ENCODE data around the gene ZNF785.
"Not testable (repeated sequence)": the region's sequence is repeated elsewhere in the genome, so short reads cannot be mapped to it uniquely, and the experiment has no call there.

Gene ZNF785

DNA sequence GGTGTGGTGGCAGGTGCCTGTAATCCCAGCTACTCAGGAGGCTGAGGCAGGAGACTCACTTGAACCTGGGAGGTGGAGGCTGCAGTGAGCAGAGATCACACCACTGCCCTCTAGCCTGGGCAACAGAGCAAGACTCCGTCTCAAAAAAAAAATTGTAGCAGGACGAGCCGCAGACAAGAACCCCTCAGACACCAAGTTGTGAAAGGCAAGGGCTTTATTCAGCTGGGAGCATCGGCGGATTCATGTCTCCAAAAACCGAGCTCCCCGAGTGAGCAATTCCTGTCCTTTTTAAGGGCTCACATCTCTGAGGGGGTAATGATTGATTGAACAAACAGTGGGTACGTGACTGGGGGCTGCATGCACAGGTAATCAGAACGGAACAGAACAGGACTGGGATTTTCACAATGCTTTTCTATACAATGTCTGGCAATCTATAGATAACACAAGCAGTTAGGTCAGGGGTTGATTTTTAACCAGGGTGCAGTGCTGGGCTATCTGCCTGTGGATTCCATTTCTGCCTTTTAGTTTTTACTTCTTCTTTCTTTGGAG lies 44.5 kb downstream of the ZNF785 start:
- not testable (repeated sequence) for DNase-seq

DNA sequence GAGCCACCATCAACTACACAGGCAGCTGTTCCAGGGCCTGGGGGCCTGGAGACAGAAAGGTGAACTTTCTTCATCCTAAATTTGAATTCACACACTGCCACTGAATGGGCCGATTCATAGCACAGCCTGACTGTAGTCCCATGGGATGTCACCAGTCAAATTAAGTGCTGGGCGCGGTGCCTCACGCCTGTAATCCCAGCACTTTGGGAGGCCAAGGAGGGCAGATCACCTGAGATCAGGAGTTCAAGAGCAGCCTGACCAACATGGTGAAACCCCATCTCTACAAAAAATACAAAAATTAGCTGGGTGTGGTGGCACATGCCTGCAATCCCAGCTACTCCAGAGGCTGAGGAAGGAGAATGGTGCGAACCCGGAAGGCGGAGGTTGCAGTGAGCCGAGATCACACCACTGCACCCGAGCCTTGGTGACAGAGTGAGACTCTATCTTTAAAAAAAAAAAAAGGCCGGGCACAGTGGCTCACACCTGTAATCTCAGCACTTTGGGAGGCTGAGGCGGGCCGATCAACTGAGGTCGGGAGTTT lies 45.4 kb downstream of the ZNF785 start:
- not testable (repeated sequence) for DNase-seq

DNA sequence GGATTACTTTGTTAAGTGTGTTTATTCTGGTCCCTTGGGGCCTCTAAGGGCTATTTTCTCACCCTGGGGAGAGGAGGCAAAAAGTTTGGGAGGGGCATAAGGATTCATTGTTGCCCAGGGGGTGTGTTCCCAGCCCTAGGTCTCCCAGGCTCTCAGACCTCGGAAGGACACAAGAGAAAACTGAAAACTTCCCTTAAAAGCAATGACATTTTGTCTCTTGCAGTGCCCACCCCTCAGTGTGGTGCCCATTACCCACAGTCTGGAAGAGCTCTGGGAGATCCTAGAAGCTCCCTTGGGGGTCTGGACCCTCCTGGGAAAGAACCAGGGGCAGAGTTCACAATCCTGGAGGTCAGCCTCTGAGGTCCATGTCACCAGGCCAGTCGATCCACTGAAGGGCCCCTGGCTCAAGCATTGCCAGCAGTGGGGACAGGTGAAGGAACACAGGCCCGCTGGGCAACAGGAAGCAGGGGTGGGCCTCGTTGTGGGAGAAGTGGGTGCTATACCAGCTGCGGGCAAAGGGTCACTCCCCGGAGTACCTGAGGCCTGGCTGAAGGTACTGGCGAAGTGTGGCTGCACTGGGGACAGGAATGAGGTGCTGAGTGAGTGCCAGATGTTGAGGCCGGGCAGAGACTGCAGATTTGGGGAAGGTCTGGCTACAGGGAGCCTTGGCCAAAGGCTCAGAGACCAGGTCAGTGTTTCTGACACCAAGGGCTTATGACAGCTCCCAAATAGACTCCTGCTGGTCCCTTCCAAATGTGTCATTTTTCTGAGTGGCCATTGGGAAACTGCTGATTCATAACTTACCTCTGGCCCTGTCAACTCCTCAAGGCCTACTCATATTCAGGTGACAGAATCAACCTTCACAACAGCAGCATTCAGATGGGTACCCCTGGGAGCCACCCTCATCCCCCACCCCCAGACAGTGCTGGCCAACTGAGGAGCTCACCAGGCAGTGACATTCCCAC lies 46.2 kb downstream of the ZNF785 start:
- no peak for DNase-seq

DNA sequence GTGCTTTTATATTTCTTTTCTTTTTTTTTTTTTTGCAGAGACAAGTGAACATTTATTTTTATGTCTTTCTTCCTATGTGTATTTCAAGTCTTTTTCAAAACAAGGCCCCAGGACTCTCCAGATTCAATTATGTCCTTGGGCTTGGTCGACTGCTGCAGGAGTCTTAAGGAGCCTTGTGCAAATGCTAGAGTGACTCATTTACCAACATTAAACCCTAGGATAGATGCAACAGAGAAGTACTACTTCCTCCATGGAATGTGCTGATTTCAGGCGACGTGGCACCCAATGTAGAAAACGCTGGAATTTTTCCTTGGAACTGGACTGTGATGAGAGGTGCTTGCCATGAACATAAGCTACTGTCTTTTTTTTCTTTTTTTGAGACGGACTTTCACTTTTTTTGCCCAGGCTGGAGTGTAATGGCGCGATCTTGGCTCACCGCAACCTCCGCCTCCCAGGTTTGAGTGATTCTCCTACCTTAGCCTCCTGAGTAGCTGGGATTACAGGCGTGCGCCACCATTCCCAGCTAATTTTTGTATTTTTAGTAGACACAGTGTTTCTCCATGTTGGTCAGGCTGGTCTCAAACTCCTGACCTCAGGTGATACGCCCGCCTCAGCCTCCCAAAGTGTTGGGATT lies 49.0 kb downstream of the ZNF785 start:
- not testable (repeated sequence) for DNase-seq

DNA sequence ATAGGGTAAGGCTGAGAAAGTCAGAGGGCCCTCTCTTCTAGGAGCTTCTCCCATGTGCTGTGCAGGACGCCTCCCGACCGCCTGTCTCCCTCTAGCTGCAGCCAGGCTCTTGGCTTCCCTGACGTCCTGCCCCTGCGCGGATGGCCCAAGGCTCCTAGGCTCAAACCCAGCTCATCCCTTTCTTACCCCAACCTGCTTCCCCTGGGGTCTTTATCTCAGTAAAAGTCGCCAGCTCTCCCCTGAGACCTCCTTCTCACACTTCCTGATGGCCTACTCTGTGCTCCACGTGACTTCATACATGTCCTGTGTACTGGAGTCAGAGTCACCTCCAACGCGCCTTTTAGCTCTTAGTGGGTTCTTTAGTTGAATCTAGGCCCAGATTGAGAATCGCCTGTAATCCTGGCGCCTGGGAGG lies 49.7 kb downstream of the ZNF785 start:
- DNase-seq, result peak in 40 of 58 donors; percentile 6 to 57 (median 25)

DNA sequence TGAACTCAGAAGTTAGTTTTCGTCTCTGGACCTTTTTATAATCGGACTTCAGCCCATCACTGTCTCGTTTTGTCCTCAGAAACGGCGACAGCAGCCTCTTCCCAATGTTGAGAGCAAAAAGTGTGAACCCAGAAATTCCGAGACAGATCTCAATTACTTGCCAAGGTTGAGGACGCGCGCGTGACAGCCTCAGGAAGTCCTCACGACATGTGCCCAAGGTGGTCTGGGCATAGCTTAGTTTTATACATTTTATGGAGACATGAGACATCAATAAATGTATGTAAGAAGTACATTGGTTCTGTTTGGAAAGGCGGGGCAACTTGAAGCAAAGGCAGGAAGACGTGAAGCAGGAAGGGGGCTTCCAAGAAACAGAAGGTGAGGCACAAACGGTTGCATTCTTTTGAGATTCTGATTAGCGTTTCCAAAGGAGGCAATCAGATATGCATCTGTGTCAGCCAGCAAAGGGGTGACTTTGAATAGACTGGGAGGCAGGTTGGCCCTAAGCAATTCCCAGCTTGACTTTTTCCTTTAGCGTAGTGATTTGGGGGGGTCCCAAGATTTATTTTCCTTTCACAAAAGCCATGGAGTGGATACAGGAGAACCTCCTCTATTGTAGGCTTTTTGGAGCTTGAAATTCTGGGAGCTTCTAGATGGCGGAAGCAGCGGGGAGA lies 50.3 kb downstream of the ZNF785 start:
- peak in 2 of 58 donors; percentile 31 to 58 for DNase-seq

DNA sequence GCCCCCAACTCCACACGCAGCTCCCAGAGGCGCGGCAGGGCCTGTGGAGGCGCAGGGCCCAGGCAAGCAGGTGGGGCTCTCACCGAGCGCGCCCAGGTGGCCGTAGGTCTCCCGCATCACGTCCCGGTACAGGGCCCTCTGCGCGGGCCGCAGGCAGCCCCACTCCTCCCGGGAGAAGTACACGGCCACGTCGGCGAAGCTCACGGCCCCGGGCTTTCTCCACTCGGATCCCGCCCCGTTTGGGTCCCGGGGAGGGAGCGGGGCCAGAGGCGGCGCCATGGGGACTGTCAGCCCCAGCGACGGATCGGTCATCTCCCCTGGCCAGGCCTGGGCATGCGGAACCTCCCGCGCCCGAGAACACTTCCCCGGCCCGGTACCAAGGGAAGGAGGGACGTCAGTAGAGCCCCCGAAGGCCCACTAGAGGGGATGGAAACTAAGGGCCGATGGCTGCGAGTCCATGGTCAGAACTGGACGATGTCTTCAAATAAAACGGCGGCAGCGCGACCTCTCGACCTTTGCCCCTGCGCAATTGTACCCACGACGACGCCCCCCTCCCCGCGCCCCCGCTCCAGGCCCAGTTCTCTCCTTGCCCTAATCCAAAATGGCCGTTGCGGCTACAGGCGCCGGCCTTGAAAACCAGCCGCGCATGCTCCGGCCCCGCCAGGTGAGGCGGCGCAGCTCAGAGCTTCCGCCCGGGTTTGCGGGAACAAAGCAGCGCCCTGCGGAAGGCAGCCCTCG lies 51.0 kb downstream of the ZNF785 start, which contains the start of gene ZNF747:
Gene ZNF747 (minus strand): TSS at position 491 of the 738 bp plus-strand sequence. CDS start 179 bp downstream, at position 312.
- DNase-seq, result peak; percentile 46 to 95 (median 91)

DNA sequence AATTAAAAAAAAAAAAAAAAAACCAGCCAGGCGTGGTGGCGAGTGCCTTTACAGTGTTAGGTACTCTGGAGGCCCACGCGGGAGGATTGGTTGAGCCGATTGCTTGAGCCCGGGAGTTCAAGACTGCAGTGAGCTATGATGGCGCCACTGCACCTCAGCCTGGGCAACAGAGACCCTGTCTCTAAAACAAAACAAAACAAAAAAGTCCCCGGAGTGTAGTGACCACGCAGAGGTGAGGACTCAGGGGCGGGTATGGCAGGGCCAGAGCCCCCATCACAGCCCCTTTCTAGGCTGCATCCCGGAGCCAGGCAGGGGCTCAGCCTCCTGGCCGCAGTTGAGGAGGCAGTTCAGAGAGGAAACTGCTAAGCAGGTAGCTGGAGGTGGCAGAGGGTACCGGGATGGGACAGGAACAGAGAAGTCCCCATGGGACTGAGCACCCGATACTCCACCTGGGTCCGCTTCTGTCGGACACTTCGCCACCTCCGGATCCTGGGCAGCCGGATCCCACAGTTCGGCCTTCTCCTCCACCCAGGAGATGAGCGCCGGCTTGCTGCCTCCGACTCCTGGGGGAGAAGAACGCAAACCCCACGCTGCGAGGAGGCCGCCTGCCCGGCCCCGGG lies 51.6 kb downstream of the ZNF785 start:
- no peak for DNase-seq

DNA sequence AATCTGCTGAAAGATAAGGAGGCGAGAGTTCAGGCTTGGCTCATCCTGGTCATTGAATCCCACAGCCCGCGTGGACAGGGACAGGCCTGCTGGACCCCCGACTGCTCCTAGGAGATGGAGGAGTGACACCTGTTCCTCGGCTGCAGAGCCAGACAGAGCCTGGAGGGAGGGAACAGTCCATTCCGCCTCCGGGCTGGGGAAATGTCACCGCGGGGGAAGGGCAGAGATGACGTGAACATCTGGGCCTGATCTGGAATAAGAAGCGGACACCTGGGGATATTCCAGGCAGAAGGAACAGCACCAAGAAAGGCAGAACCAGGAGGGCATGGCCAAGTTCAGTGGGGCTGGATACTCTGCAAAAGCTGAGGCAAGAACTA lies 52.4 kb downstream of the ZNF785 start:
- DNase-seq, result no peak

DNA sequence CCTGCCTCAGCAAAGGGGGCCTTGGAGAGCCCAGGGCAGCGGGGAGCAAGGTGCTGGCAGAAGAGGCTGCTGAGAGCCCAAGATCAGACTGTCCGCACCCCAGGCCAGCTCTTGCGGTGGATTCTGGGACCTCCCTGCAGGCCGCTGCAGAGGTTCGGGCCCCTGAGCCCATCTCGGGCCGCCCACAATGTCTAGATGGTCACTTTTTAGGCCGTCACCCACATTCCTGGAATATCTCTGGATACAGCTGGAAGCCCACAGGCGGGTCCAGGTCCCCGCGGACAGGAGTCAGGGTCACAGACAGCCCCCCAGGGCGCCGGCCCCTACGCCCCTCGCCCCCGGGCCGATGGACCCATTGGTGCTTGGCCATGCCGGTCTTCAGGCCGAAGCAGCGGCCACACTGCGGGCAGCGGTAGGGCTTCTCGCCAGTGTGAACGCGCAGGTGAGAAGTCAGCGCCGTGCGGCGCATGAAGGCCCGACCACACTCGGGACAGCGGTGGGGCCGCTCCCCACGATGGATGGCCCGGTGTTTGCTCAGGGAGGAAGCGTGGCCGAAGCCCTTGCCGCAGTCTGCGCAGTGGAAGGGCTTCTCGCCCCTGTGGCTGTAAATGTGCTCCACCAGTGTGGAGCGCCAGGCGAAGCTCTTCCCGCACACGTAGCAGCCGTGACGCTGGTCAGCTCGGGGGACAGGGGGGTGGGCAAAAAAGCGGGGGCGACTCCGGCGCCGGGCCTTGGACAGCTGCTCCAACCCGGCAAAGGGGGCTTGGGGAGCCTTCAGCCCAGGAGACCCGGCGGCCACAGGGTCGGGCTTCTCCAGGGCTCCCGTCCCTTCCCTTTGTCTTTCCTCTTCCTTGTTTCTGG lies 53.0 kb downstream of the ZNF785 start:
- no peak for DNase-seq

All from anterior cingulate cortex (tissue), 58 donors.